ENCODE measurements around the gene NRG2. TPM values are rescaled to one million over a fixed set of nuclear protein-coding genes. Genes with fewer than 3 reads are reported as not detected.
A peak's percentile ranks its signal among the peaks of the same experiment; 100 is the strongest.

The NRG2 gene
- total RNA-seq, 1 donor from 2014 or later: under 0.01 TPM

DNA sequence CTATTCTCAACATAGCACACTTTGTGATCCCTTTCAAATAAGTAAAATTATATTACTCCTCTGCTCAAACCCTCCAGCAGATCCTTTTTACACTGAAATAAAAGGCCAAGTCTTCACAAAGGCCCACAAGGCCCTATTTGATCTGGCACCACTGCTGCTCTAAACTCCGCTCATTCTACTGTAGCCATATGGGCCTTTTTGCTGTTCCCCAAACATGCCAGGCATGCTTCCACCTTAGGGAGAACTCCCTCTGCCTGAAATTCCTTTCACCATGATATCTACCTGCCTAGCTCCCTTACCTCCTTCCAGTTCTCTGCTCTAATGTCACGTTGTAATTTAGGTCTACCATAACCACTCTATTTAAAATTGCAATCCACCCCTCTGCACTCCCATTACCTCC, 28.3 kb downstream of the NRG2 start:
- Histone ChIP-seq H3K27me3 (ENCODE audit: control insufficient read depth, insufficient read depth, low read length) (peaks cover 8% of the 10 kb centered on the region), H3K4me3 (ENCODE audit: low read depth, low read length) (no peak overlapping the region), H3K36me3 (ENCODE audit: control insufficient read depth, insufficient read depth, low read length) (no peaks in the 10 kb centered on the region)
- TF ChIP-seq, protein P1, sequence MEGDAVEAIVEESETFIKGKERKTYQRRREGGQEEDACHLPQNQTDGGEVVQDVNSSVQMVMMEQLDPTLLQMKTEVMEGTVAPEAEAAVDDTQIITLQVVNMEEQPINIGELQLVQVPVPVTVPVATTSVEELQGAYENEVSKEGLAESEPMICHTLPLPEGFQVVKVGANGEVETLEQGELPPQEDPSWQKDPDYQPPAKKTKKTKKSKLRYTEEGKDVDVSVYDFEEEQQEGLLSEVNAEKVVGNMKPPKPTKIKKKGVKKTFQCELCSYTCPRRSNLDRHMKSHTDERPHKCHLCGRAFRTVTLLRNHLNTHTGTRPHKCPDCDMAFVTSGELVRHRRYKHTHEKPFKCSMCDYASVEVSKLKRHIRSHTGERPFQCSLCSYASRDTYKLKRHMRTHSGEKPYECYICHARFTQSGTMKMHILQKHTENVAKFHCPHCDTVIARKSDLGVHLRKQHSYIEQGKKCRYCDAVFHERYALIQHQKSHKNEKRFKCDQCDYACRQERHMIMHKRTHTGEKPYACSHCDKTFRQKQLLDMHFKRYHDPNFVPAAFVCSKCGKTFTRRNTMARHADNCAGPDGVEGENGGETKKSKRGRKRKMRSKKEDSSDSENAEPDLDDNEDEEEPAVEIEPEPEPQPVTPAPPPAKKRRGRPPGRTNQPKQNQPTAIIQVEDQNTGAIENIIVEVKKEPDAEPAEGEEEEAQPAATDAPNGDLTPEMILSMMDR (IDR thresholded peaks at IDR 0.05; ENCODE audit: insufficient read depth, low read length, severe bottlenecking): no peak
- DNase-seq (ENCODE audit: low read depth) (no peak), FAIRE-seq (no peak)

DNA sequence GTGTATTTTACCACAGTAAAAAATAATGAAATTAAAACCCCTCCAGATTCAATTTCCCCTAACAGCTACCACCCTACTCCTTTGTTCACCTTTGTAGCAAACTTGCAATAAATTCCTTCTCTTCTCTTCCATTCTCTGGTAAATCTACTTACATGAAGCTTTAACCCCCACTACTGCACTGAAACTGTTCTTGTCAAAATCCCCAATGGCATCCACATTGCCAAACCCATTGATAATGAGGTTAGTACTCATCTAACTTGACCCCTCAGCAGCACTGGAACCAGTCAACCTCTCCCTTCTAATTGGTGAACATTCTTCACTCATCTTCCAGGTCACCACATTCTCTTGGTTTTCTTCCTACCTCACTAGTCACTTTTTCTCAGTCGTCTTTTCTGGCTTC, 29.6 kb downstream of the NRG2 start:
- peaks cover 8% of the 10 kb centered on the region for H3K27me3 ChIP-seq (ENCODE audit: control insufficient read depth, insufficient read depth, low read length)
- FAIRE-seq (no peak), DNase-seq (ENCODE audit: low read depth) (no peak)
- TF ChIP-seq, protein P1 (IDR thresholded peaks at IDR 0.05; ENCODE audit: insufficient read depth, low read length, severe bottlenecking): no peak
- no peak overlapping the region for H3K4me3 ChIP-seq (ENCODE audit: low read depth, low read length)
- no peaks in the 10 kb centered on the region for H3K36me3 ChIP-seq (ENCODE audit: control insufficient read depth, insufficient read depth, low read length)

DNA sequence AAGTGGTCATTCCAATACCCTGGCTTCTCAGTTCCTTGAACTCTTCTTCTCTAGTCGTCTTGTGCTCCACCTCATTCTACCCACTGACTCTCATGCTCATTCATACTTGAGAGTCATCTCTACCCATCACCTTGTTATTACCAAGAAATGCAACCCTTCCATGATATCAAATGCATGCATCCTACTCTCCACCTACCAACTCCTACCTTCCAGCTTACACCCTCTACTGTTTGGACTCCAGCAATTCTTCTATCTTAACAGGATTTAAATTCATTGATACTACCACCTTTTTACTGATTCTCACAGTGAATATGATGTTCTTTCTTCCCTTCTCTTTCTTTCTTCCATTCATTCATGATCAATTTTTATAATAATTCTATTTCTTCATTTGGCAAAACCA, 30.7 kb downstream of the NRG2 start:
- Histone ChIP-seq H3K4me3 (ENCODE audit: low read depth, low read length) (no peak overlapping the region), H3K36me3 (ENCODE audit: control insufficient read depth, insufficient read depth, low read length) (no peaks in the 10 kb centered on the region), H3K27me3 (ENCODE audit: control insufficient read depth, insufficient read depth, low read length) (peaks cover 4% of the 10 kb centered on the region)
- DNase-seq (ENCODE audit: low read depth) (no peak), FAIRE-seq (no peak)
- TF ChIP-seq, protein P1 (IDR thresholded peaks at IDR 0.05; ENCODE audit: insufficient read depth, low read length, severe bottlenecking): no peak

DNA sequence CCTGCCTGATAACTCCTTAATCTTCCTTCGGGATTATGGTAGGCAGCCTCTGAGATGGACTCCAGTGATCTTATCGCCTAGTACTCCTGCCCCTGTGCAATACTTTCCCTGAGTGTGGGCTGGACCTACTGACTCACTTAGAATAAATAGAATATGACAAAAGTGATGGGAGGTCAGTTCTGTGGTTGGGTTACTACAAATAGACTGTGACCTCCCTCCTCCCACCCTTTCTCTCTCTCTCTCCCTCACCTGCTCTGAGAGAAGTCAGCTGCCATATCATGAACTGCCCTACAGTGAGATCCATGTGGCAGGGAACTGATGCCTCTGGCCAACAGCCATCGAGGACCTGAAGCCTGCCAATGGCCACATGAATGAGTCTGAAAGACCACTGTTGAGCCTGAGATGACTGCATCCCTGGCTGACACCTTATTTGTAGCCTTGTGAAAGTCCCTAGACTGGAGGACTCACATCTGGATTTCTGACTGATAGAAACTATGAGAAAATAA, 31.7 kb downstream of the NRG2 start:
- Histone ChIP-seq H3K27me3 (ENCODE audit: control insufficient read depth, insufficient read depth, low read length) (peaks cover 4% of the 10 kb centered on the region), H3K36me3 (ENCODE audit: control insufficient read depth, insufficient read depth, low read length) (no peaks in the 10 kb centered on the region), H3K4me3 (ENCODE audit: low read depth, low read length) (no peak overlapping the region)
- no peak for FAIRE-seq
- TF ChIP-seq, protein P1 (IDR thresholded peaks at IDR 0.05; ENCODE audit: insufficient read depth, low read length, severe bottlenecking): no peak
- peak; percentile 65 for DNase-seq (ENCODE audit: low read depth)

DNA sequence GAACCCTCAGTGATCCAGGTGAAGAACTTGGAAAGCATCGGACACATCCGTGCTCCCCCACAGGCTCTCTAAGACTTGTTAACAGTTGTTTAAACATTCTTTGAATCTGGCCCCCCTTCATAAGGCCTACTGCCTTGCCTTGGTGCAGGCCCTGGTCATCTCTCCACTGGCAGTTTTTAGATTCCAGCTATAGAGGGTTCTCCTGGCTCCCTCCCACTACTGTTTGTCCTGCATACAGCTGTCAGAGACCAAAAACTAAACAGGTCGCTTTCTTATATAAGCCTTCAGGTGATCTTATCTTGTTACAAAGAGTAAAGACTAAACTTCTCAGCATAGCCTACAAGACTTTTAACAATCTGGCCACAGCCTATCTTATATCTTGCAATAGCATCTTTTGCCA, 32.3 kb downstream of the NRG2 start:
- DNase-seq (ENCODE audit: low read depth) (no peak), FAIRE-seq (no peak)
- no peaks in the 10 kb centered on the region for H3K36me3 ChIP-seq (ENCODE audit: control insufficient read depth, insufficient read depth, low read length)
- peaks cover 8% of the 10 kb centered on the region for H3K27me3 ChIP-seq (ENCODE audit: control insufficient read depth, insufficient read depth, low read length)
- TF ChIP-seq, protein P1 (IDR thresholded peaks at IDR 0.05; ENCODE audit: insufficient read depth, low read length, severe bottlenecking): no peak
- H3K4me3 ChIP-seq (ENCODE audit: low read depth, low read length): no peak overlapping the region

DNA sequence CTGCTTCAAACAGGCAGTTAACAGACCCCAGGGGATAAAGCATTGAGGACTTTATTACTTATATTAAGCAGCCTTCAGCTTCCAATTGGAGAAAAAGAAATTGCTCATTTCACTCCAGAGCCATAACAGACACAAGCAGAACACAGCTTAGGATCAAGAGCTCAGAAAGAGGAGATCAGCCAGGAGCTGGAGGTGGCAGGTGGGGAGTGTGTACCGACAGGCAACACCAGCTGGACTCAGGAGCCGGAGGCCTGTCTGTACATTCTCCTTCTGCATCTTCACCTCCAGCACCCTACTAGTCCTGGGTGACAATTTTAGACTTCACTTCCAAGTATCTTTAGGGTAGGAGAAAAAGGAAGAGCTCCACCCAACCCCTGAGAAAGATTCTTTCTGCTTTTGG, 35.8 kb downstream of the NRG2 start:
- DNase-seq (ENCODE audit: low read depth) (no peak), FAIRE-seq (no peak)
- Histone ChIP-seq H3K27me3 (ENCODE audit: control insufficient read depth, insufficient read depth, low read length) (peaks cover 10% of the 10 kb centered on the region), H3K4me3 (ENCODE audit: low read depth, low read length) (no peak overlapping the region), H3K36me3 (ENCODE audit: control insufficient read depth, insufficient read depth, low read length) (no peaks in the 10 kb centered on the region)
- TF ChIP-seq, protein P1 (IDR thresholded peaks at IDR 0.05; ENCODE audit: insufficient read depth, low read length, severe bottlenecking): no peak

All from bronchial epithelial cell (primary cell).